Activated naive CD4-positive, alpha-beta T cell treated with anti-CD3 and anti-CD28 coated beads, Interleukin-2, amount 10 ng/mL, durations not matched to agents 7 days and 5 days (primary cell): ENCODE data around the gene NAB1.

Experiments used
- CTCF ChIA-PET: fragments of 350-600 bp; sonication (Branson Sonifier 250); formaldehyde crosslinking; loops from one replicate; lab custom pipeline; 2021; ENCODE audit warnings: antibody characterized with exemption; lab: Charles Lee
- DNase-seq: peaks from one replicate; pipeline ENCODE4 v3.0.0-alpha.2; 2020
- H3K27ac Mint-ChIP-seq: one replicate; pipeline ENCODE4 v1.8.0; 2021; ENCODE audit warnings: mild to moderate bottlenecking, moderate library complexity, mixed read lengths
- H3K27me3 Mint-ChIP-seq: one replicate; pipeline ENCODE4 v1.8.0; 2021; ENCODE audit warnings: mild to moderate bottlenecking, mixed read lengths
- H3K36me3 Mint-ChIP-seq: one replicate; pipeline ENCODE4 v1.8.0; 2021; ENCODE audit warnings: mixed read lengths
- H3K4me1 Mint-ChIP-seq: one replicate; pipeline ENCODE4 v1.8.0; 2021; ENCODE audit warnings: mixed read lengths
- H3K4me3 Mint-ChIP-seq: one replicate; pipeline ENCODE4 v1.8.0; 2021; ENCODE audit warnings: mild to moderate bottlenecking, moderate library complexity, mixed read lengths
- H3K9me3 Mint-ChIP-seq: one replicate; pipeline ENCODE4 v1.8.0; 2021; ENCODE audit warnings: mixed read lengths

The NAB1 gene

DNA sequence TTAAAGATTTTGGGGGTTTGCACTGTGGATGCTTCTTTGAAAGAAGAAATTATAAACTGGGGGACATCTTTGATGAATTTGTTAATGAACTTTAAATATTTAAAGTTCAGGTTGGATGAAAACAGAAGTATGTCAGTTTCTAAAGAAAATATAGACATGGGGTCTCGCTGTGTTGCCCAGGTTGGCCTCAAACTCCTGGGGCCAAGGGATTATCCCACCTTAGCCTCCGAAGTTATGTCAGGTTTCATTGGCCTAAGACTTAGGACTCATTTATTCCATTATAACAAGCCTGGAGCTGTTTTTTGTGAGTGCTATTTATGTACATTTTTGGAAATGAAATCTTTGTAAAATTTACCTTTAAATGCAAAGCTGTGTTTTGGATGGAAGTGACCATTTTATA lies 2.5 kb downstream of the NAB1 start:
- no peaks in the 10 kb centered on the region for H3K9me3 Mint-ChIP-seq
- peaks cover 28% of the 10 kb centered on the region for H3K4me1 Mint-ChIP-seq
- H3K36me3 Mint-ChIP-seq, result peaks cover 7% of the 10 kb centered on the region
- CTCF ChIA-PET, result interaction anchor here (0.9 to 3.5 kb wide), 4 partner anchors 26 to 269 kb away, joined by 4 to 12 read pairs (median 6); no protein-coding TSS in a partner anchor
- no peak overlapping the region for H3K27ac Mint-ChIP-seq
- no peak for DNase-seq
- H3K27me3 Mint-ChIP-seq, result peaks cover 5% of the 10 kb centered on the region
- peak overlapping the region; percentile 6 for H3K4me3 Mint-ChIP-seq

GRCh38 chr2:190653231-190653630 lies 4.3 kb downstream of the NAB1 start:
- H3K4me1 Mint-ChIP-seq, result peaks cover 27% of the 10 kb centered on the region
- DNase-seq, result no peak
- peaks cover 7% of the 10 kb centered on the region for H3K36me3 Mint-ChIP-seq
- H3K27me3 Mint-ChIP-seq, result peaks cover 3% of the 10 kb centered on the region
- no peak overlapping the region for H3K4me3 Mint-ChIP-seq
- H3K27ac Mint-ChIP-seq, result no peak overlapping the region
- CTCF ChIA-PET, result interaction anchor here (3.5 kb wide), 1 partner anchor 26 kb away, joined by 12 read pairs; no protein-coding TSS in a partner anchor
- no peaks in the 10 kb centered on the region for H3K9me3 Mint-ChIP-seq

DNA sequence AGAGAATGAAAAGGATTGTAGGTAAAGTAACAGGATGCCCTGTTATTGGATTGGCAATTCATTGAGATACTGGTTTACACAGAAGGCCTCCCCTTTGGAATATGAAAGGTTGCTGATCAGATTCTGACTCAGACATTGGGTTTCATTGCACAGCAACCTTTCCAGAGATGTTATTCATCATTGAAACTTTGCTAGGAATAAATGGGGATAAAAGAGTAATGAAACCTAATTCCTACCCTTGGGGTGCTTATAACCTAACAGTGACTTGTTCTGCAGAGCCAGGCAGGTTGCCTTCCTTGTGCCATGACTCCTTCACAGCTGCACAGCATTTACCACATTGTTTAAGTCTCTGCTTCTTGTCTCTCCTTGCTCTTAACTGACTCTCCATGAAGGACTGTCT lies 5.0 kb downstream of the NAB1 start:
- Mint-ChIP-seq H3K4me3 (no peak overlapping the region), H3K4me1 (peaks cover 30% of the 10 kb centered on the region), H3K27me3 (no peaks in the 10 kb centered on the region), H3K9me3 (no peaks in the 10 kb centered on the region), H3K27ac (no peak overlapping the region), H3K36me3 (peaks cover 8% of the 10 kb centered on the region)
- no peak for DNase-seq
- CTCF ChIA-PET, result no interaction called here

DNA sequence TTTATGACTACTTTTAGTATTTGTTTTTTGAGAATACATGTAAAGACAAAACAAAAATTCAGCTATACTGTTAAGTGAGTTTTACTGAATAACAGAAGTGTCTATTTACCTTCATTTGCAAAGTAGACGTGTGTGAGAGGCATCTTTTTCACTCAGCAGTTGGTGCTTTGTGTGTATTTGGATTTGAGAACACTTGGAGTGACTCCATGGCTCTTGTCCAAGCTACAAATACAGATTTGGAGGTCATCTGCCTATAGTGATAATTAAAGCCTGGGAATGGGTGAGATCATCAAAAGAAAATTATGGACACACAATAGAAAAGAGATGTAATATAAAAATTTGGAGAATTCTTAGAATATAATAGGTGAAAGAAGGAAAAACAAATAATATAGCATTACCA lies 6.2 kb downstream of the NAB1 start:
- CTCF ChIA-PET, result interaction anchor here (1.3 kb wide), 1 partner anchor 25 kb away, joined by 4 read pairs; no protein-coding TSS in a partner anchor

GRCh38 chr2:190655570-190655969 lies 6.7 kb downstream of the NAB1 start:
- H3K27ac Mint-ChIP-seq, result no peak overlapping the region

More for the DNA sequence above, 6.2 kb downstream of the NAB1 start:
- peaks cover 10% of the 10 kb centered on the region for H3K36me3 Mint-ChIP-seq
- H3K27ac Mint-ChIP-seq, result no peak overlapping the region
- no peaks in the 10 kb centered on the region for H3K27me3 Mint-ChIP-seq
- peaks cover 25% of the 10 kb centered on the region for H3K4me1 Mint-ChIP-seq
- DNase-seq, result no peak
- no peaks in the 10 kb centered on the region for H3K9me3 Mint-ChIP-seq
- no peak overlapping the region for H3K4me3 Mint-ChIP-seq

GRCh38 chr2:190656301-190656700 lies 7.4 kb downstream of the NAB1 start:
- CTCF ChIA-PET, result interaction anchor here (1.3 kb wide), 1 partner anchor 24 kb away, joined by 4 read pairs; no protein-coding TSS in a partner anchor
- Mint-ChIP-seq H3K4me1 (peaks cover 15% of the 10 kb centered on the region), H3K9me3 (no peaks in the 10 kb centered on the region), H3K4me3 (no peak overlapping the region), H3K27ac (no peak overlapping the region), H3K27me3 (no peaks in the 10 kb centered on the region), H3K36me3 (peaks cover 13% of the 10 kb centered on the region)
- DNase-seq, result no peak

More at GRCh38 chr2:190655570-190655969, 6.7 kb downstream of the NAB1 start:
- H3K9me3 Mint-ChIP-seq, result no peaks in the 10 kb centered on the region
- no peaks in the 10 kb centered on the region for H3K27me3 Mint-ChIP-seq
- peaks cover 21% of the 10 kb centered on the region for H3K4me1 Mint-ChIP-seq
- no peak overlapping the region for H3K4me3 Mint-ChIP-seq
- peaks cover 12% of the 10 kb centered on the region for H3K36me3 Mint-ChIP-seq
- no peak for DNase-seq
- CTCF ChIA-PET, result interaction anchor here (1.3 kb wide), 1 partner anchor 24 kb away, joined by 4 read pairs; no protein-coding TSS in a partner anchor

DNA sequence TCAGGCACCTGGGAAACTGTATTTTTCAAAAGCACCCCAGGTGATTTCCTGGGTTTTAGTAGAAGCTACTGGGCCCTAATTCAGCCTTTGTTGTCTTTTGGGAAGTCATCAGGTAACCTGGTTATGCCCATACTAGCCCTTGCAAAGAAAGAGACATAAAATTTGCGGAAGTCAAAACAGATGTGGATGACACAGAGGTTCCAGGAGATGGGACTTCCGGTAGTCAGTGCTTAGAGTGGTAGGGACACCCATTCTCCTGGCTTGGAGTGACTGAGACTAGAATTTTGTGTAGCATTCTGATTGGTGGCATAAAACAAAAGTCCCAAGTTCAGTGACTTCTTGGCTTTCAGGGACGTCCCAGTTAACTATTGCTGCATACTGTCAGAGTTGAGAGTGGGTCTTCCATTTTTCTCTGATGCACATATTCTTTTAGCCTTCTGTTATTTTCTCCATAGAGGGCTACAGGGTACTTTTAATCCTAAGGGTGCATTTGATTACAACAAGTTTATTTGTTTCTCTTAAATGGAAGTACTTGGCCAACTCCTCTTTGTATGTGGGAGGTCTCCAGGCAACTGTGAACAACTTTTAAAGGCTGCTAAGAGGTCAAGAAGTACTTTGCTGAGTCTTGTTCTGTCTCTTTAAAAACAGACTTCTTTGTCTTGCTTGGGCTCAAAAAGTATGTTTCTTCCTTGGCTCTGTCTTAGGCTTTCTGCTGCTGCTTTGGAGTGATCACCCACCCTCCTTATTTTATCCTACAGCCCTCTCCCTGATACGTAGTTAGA lies 8.8 kb downstream of the NAB1 start:
- peaks cover 16% of the 10 kb centered on the region for H3K36me3 Mint-ChIP-seq
- CTCF ChIA-PET, result no interaction called here
- no peaks in the 10 kb centered on the region for H3K9me3 Mint-ChIP-seq
- no peak overlapping the region for H3K4me3 Mint-ChIP-seq
- no peaks in the 10 kb centered on the region for H3K27me3 Mint-ChIP-seq
- H3K27ac Mint-ChIP-seq, result no peak overlapping the region
- H3K4me1 Mint-ChIP-seq, result peaks cover 8% of the 10 kb centered on the region
- no peak for DNase-seq

DNA sequence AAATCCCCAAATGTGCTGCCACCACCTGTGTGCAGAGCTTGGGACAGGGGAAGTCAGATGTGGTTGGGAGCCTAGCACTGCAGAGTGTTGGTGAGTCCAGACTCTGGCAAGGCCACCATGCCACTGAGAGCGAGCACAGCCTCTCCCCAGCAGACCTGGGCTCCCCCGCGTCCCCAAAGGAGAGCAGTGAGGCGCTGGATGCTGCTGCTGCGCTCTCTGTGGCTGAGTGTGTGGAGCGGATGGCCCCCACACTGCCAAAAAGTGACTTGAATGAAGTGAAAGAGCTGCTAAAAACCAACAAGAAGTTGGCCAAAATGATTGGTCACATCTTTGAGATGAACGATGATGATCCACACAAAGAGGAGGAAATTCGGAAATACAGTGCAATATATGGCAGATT lies 10.7 kb downstream of the NAB1 start:
- CTCF ChIA-PET, result interaction anchor here (5.8 kb wide), 1 partner anchor 19 kb away, joined by 24 read pairs; no protein-coding TSS in a partner anchor

GRCh38 chr2:190662754-190663153 lies 13.9 kb downstream of the NAB1 start:
- DNase-seq, result no peak
- Mint-ChIP-seq H3K4me1 (peaks cover 8% of the 10 kb centered on the region), H3K4me3 (no peak overlapping the region), H3K27ac (no peak overlapping the region), H3K36me3 (peaks cover 30% of the 10 kb centered on the region), H3K27me3 (no peaks in the 10 kb centered on the region), H3K9me3 (peaks cover 2% of the 10 kb centered on the region)
- CTCF ChIA-PET, result interaction anchor here (0.7 to 5.8 kb wide), 3 partner anchors 12 to 50 kb away, joined by 3 to 24 read pairs (median 4); no protein-coding TSS in a partner anchor

More for the DNA sequence above, 10.7 kb downstream of the NAB1 start:
- H3K4me3 Mint-ChIP-seq, result no peak overlapping the region
- peaks cover 8% of the 10 kb centered on the region for H3K4me1 Mint-ChIP-seq
- H3K9me3 Mint-ChIP-seq, result no peaks in the 10 kb centered on the region
- peaks cover 18% of the 10 kb centered on the region for H3K36me3 Mint-ChIP-seq
- no peak overlapping the region for H3K27ac Mint-ChIP-seq
- no peaks in the 10 kb centered on the region for H3K27me3 Mint-ChIP-seq
- DNase-seq, result no peak

DNA sequence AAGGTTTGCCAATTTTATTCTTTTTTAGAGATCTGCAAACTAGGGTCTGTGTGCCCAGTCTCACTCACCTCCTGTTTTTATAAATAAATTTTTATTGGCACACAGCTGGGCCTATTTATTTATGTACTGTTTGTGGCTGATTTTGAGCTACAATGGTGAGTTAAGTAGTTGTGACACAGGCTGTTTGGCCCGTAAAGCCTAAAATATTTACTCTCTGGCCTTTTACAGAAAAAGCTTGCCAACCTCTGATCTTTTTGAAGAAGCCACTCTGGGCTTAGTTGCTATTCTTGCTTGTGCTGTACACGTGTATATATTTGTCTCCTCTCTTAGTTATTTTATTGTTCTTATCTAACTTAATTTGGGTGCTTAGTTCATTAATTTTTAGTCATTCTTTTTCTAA lies 14.5 kb downstream of the NAB1 start:
- H3K36me3 Mint-ChIP-seq, result peaks cover 30% of the 10 kb centered on the region
- CTCF ChIA-PET, result interaction anchor here (1.5 to 5.8 kb wide), 2 partner anchors 13 to 16 kb away, joined by 4 to 24 read pairs; no protein-coding TSS in a partner anchor
- no peak for DNase-seq
- H3K27ac Mint-ChIP-seq, result no peak overlapping the region
- H3K4me3 Mint-ChIP-seq, result no peak overlapping the region
- H3K9me3 Mint-ChIP-seq, result peaks cover 2% of the 10 kb centered on the region
- H3K27me3 Mint-ChIP-seq, result no peaks in the 10 kb centered on the region
- peaks cover 4% of the 10 kb centered on the region for H3K4me1 Mint-ChIP-seq

- Mint-ChIP-seq H3K27ac (no peak overlapping the region), H3K27me3 (no peaks in the 10 kb centered on the region), H3K4me1 (peaks cover 2% of the 10 kb centered on the region), H3K36me3 (peaks cover 30% of the 10 kb centered on the region), H3K4me3 (no peak overlapping the region), H3K9me3 (peaks cover 2% of the 10 kb centered on the region)
- CTCF ChIA-PET, result interaction anchor here (1.5 to 5.8 kb wide), 2 partner anchors 13 to 15 kb away, joined by 4 to 24 read pairs; no protein-coding TSS in a partner anchor
- no peak for DNase-seq
Measured at GRCh38 chr2:190663839-190664238, 15.0 kb downstream of the NAB1 start.

DNA sequence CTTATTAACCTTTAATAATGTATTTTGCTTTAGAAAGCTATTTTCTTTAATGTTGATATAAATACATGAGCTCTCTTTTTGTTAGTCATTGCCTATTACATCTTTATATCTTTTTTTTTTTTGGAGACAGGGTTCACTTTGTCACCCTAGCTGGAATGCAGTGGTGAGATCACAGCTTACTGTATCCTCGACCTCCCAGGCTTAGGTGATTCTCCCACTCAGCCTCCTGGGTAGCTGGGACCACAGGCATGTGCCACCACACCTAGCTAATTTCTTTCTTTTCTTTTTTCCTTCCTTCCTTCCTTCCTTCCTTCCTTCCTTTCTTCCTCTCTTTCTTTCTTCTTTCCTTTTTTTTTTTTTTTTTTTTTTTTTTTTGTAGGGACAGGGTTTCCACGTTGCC lies 15.4 kb downstream of the NAB1 start:
- Mint-ChIP-seq H3K9me3 (peaks cover 2% of the 10 kb centered on the region), H3K27me3 (no peaks in the 10 kb centered on the region), H3K4me3 (no peak overlapping the region), H3K36me3 (peaks cover 27% of the 10 kb centered on the region), H3K4me1 (peaks cover 2% of the 10 kb centered on the region), H3K27ac (no peak overlapping the region)
- CTCF ChIA-PET, result interaction anchor here (5.8 kb wide), 1 partner anchor 15 kb away, joined by 24 read pairs; no protein-coding TSS in a partner anchor
- DNase-seq, result no peak

- DNase-seq, result no peak
- CTCF ChIA-PET, result interaction anchor here (0.9 to 1.2 kb wide), 3 partner anchors 12 to 16 kb away, joined by 3 to 4 read pairs (median 3); no protein-coding TSS in a partner anchor
- H3K9me3 Mint-ChIP-seq, result peaks cover 2% of the 10 kb centered on the region
- peaks cover 23% of the 10 kb centered on the region for H3K36me3 Mint-ChIP-seq
- peaks cover 2% of the 10 kb centered on the region for H3K4me1 Mint-ChIP-seq
- no peak overlapping the region for H3K27ac Mint-ChIP-seq
- H3K4me3 Mint-ChIP-seq, result no peak overlapping the region
- H3K27me3 Mint-ChIP-seq, result no peaks in the 10 kb centered on the region
Measured at GRCh38 chr2:190666895-190667294, 18.0 kb downstream of the NAB1 start.

DNA sequence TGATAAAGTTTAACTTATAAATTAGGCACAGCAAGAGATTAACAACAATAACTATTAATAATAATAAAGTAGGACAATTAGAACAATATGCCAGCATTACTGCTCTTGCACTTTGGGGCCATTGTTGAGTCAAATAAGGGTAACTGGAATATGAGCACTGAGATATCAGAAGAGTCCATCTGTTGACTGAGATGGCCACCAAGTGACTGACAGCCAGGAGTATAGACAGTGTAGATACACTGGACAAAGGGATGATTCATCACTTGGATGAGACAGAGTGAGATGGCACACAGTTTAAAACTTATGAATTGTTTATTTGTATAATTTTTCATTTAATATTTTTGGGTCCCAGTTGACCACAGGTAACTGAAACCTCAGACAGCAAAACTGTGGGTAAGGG lies 20.0 kb downstream of the NAB1 start:
- peaks cover 2% of the 10 kb centered on the region for H3K9me3 Mint-ChIP-seq
- H3K27me3 Mint-ChIP-seq, result no peaks in the 10 kb centered on the region
- peaks cover 2% of the 10 kb centered on the region for H3K4me1 Mint-ChIP-seq
- no peak for DNase-seq
- CTCF ChIA-PET, result no interaction called here
- no peak overlapping the region for H3K27ac Mint-ChIP-seq
- H3K4me3 Mint-ChIP-seq, result no peak overlapping the region
- peaks cover 32% of the 10 kb centered on the region for H3K36me3 Mint-ChIP-seq
